ENCODE data around the gene MAP2K5. TPM values are rescaled to one million over a fixed set of nuclear protein-coding genes. Genes with fewer than 3 reads are reported as not detected.

Gene MAP2K5
- total RNA-seq, 2 donors from 2014 or later: 10.7 to 15.7 TPM

DNA sequence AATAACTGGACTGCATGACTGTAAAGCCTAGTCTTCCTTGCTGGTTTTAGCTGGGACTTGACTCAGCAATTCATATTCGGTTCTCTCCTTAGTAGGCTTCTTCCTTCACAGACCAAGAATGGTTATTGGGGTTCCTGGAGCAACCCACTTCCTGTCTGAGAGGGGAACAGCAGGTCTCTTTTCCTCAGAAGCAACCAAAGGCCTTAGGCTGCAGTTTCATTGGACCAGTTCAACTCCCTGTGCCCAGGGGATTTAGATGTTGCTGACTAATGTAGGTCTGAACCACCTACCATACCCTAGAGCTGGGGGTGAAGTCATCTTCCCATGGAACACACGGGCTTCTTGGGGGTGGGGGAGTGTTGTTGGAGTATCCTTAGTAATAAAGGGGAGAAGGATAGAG, 198.8 kb downstream of the MAP2K5 start:
- no peak for DNase-seq (ENCODE audit: low spot score)
- Histone ChIP-seq H3K27ac (no peak overlapping the region), H3K4me3 (no peak overlapping the region), H3K4me1 (replicated peaks) (no peaks in the 10 kb centered on the region), H3K27me3 (replicated peaks; ENCODE audit: insufficient read depth) (no peaks in the 10 kb centered on the region), H3K36me3 (no peaks in the 10 kb centered on the region), H3K9me3 (no peaks in the 10 kb centered on the region)
- intact Hi-C loops (cut with DNase I): no loop called here
- TF ChIP-seq POLR2AphosphoS5 (IDR thresholded peaks at IDR 0.05) (no peak), POLR2A (IDR thresholded peaks at IDR 0.05) (no peak)
- TF ChIP-seq, protein P1, sequence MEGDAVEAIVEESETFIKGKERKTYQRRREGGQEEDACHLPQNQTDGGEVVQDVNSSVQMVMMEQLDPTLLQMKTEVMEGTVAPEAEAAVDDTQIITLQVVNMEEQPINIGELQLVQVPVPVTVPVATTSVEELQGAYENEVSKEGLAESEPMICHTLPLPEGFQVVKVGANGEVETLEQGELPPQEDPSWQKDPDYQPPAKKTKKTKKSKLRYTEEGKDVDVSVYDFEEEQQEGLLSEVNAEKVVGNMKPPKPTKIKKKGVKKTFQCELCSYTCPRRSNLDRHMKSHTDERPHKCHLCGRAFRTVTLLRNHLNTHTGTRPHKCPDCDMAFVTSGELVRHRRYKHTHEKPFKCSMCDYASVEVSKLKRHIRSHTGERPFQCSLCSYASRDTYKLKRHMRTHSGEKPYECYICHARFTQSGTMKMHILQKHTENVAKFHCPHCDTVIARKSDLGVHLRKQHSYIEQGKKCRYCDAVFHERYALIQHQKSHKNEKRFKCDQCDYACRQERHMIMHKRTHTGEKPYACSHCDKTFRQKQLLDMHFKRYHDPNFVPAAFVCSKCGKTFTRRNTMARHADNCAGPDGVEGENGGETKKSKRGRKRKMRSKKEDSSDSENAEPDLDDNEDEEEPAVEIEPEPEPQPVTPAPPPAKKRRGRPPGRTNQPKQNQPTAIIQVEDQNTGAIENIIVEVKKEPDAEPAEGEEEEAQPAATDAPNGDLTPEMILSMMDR (IDR thresholded peaks at IDR 0.05): no peak
- 81% methylated on average over 2 of the region's 2 CpGs for WGBS

DNA sequence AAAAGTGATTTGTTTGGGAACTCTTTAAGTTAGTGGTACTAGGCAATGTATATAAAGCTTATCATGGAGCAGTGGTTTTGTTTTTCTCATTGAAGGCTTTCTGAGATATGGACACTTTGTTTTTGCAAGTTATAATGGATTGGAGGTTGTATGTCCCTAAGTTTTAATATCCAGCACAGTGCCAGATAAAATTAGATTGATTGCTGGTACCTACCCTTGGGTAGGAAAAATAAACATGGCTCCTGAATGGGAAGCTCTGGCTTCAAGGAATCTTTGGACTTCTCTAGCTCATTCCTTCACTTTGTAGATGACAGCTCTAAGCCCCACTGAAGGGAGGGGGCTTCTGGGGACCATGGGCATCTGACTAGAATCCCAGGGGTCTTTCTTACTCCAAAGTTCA, 201.1 kb downstream of the MAP2K5 start:
- no peaks in the 10 kb centered on the region for H3K36me3 ChIP-seq
- H3K27ac ChIP-seq: no peak overlapping the region
- no peak for DNase-seq (ENCODE audit: low spot score)
- TF ChIP-seq POLR2AphosphoS5 (IDR thresholded peaks at IDR 0.05) (no peak), POLR2A (IDR thresholded peaks at IDR 0.05) (no peak)
- TF ChIP-seq, protein P1 (IDR thresholded peaks at IDR 0.05): no peak
- H3K4me3 ChIP-seq: no peak overlapping the region
- no peaks in the 10 kb centered on the region for H3K4me1 ChIP-seq (replicated peaks)
- H3K27me3 ChIP-seq (replicated peaks; ENCODE audit: insufficient read depth): no peaks in the 10 kb centered on the region
- intact Hi-C loops (cut with DNase I): no loop called here
- H3K9me3 ChIP-seq: no peaks in the 10 kb centered on the region

DNA sequence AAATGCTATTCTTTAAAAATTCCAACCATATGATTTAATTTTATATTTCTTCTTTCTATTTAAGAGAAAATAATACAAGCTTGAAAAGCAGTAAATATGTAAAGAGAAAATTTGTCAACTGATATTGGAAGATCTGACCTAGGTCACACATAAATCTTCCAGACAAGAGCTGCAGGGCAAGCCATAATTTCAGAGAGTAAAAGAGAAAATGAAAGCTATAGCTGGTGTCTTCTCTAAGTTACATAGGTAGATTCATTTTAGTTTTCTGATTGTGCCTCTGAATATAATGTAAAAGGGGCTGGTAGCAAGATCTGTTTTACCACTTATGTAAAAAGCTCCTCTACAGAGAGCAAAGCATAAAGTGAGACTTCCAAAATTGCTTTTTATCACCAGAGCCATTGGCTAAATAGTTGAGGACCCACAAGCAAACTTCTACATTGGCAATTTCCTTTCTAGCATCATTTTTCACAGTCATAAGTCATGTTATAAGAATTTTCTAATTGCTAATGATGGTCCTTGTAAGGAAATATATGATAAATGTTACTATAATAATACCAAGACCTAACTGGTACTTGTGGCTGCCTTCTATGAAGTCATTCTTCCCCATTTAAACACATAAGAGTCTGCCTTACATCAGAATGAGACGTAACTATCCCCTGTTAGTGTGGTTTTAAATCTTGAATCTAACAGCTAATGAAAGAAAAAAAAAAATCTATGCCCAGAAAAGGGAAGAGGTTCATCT, 202.0 kb downstream of the MAP2K5 start:
- intact Hi-C loops (cut with DNase I): no loop called here
- Histone ChIP-seq H3K9me3 (no peaks in the 10 kb centered on the region), H3K27ac (no peak overlapping the region), H3K4me3 (no peak overlapping the region), H3K27me3 (replicated peaks; ENCODE audit: insufficient read depth) (no peaks in the 10 kb centered on the region), H3K4me1 (replicated peaks) (no peaks in the 10 kb centered on the region), H3K36me3 (no peaks in the 10 kb centered on the region)
- no peak for DNase-seq (ENCODE audit: low spot score)
- TF ChIP-seq POLR2A (IDR thresholded peaks at IDR 0.05): no peak
- TF ChIP-seq POLR2AphosphoS5 (IDR thresholded peaks at IDR 0.05): no peak
- TF ChIP-seq, protein P1 (IDR thresholded peaks at IDR 0.05): no peak
- 78% methylated on average over 1 of the region's 1 CpG for WGBS

DNA sequence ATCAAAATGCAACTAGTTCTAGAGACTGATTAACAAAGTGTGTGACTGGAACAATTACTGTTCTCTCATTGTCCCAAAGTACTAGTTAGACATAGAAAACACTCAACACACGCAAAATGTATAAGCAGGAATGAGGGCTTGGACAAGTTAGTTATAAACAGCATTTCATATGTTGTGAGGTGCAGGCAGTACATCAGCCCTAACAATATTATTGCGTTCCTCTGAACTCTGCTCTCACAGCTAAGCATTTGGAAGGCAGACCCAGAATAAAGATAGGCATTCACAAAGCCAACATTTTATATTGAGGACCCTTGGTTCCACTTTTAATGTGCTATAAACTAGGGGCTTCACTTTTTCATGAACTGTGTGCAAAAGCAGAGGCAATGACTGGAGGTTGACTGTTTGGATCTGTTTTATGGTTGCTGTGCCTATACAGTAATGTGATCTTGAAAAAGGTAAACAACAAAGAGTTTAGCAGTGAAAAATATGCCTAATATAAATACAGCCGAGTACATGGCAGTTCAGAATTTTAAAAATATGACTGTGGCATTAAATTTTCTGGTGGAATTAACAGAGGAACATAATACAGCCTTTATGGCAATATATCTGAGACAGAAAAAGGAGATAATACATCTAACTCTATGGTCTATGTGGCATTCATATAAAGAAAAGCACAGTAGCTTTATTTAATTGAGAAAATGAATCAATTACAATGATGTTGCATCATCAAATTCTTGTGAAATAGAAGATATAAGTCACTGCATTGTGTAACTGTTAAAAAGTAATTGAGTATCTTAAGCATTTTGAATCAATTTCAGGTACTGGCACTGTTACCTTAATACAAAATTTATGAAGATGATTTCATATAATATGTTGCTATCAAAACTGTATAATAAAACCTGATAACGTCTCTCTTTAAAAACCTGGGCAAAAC, 202.8 kb downstream of the MAP2K5 start:
- Histone ChIP-seq H3K9me3 (no peaks in the 10 kb centered on the region), H3K4me1 (replicated peaks) (no peaks in the 10 kb centered on the region), H3K4me3 (no peak overlapping the region), H3K36me3 (no peaks in the 10 kb centered on the region), H3K27me3 (replicated peaks; ENCODE audit: insufficient read depth) (no peaks in the 10 kb centered on the region), H3K27ac (no peak overlapping the region)
- 69% methylated on average over 4 of the region's 4 CpGs for WGBS
- TF ChIP-seq POLR2AphosphoS5 (IDR thresholded peaks at IDR 0.05): no peak
- TF ChIP-seq POLR2A (IDR thresholded peaks at IDR 0.05): no peak
- TF ChIP-seq, protein P1 (IDR thresholded peaks at IDR 0.05): no peak
- intact Hi-C loops (cut with DNase I): no loop called here
- no peak for DNase-seq (ENCODE audit: low spot score)
